GM13976 (cell line): ENCODE data around the gene SMCO4.

ENCODE experiments used
- DNase-seq: peaks from one replicate; pipeline ENCODE4 v3.0.0; 2012; ENCODE audit warnings: low spot score
- in situ Hi-C: fragments of 300-500 bp; cut with MboI; formaldehyde crosslinking; loops from one replicate; pipeline ENCODE4 v1.12.0; 2022; ENCODE audit warnings: low sequenced_read_pairs, mixed read lengths, inconsistent platforms; ENCODE audit not compliant: unreplicated experiment
- TF ChIP-seq, protein P1 (sequence below): IDR thresholded peaks from 2 replicates; pipeline ENCODE4 v1.5.1; 2012; ENCODE audit warnings: borderline replicate concordance, mild to moderate bottlenecking; ENCODE audit not compliant: insufficient read depth; ENCODE audit errors: extremely low read depth, missing control alignments, control extremely low read depth

The SMCO4 gene

GRCh38 chr11:93487032-93487483 is 56.1 kb downstream of the SMCO4 start:
- TF ChIP-seq, protein P1, sequence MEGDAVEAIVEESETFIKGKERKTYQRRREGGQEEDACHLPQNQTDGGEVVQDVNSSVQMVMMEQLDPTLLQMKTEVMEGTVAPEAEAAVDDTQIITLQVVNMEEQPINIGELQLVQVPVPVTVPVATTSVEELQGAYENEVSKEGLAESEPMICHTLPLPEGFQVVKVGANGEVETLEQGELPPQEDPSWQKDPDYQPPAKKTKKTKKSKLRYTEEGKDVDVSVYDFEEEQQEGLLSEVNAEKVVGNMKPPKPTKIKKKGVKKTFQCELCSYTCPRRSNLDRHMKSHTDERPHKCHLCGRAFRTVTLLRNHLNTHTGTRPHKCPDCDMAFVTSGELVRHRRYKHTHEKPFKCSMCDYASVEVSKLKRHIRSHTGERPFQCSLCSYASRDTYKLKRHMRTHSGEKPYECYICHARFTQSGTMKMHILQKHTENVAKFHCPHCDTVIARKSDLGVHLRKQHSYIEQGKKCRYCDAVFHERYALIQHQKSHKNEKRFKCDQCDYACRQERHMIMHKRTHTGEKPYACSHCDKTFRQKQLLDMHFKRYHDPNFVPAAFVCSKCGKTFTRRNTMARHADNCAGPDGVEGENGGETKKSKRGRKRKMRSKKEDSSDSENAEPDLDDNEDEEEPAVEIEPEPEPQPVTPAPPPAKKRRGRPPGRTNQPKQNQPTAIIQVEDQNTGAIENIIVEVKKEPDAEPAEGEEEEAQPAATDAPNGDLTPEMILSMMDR: no peak
- DNase-seq: no peak
- in situ Hi-C loops: no loop called here

- no peak for DNase-seq
- TF ChIP-seq, protein P1: no peak
- in situ Hi-C loops: no loop called here
Observed at GRCh38 chr11:93485983-93486382, 57.2 kb downstream of the SMCO4 start.

- TF ChIP-seq, protein P1: no peak
Observed at GRCh38 chr11:93484716-93485115, 58.5 kb downstream of the SMCO4 start.

DNA sequence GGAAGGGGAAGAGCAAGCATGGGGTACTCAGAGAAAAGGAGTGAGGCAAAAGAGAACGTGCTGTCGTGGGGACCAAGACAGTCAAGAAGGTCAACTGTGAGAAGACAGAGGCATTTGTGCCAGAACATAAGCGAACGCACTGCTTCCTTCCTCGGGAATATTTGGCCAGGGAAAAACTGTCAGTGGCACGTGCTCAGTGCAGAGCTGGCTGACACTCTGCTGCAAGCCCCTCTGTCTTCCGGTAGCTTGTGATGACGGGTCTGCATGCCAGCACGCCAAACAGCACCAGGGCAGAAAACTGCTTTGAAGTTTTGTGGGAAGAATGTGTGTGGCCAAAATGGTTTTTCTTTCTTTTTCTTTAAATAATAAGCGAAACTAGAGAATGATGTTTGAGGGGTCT is 60.6 kb downstream of the SMCO4 start:
- in situ Hi-C loops: no loop called here
- TF ChIP-seq, protein P1: no peak
- no peak for DNase-seq

More at GRCh38 chr11:93484716-93485115, 58.5 kb downstream of the SMCO4 start:
- in situ Hi-C loops: no loop called here
- DNase-seq: no peak

- TF ChIP-seq, protein P1: peak; percentile 16
- DNase-seq: peak; percentile 46
- in situ Hi-C loops: no loop called here
Observed at GRCh38 chr11:93481696-93482095, 61.5 kb downstream of the SMCO4 start.

- TF ChIP-seq, protein P1: no peak
- no peak for DNase-seq
- in situ Hi-C loops: no loop called here
Observed at GRCh38 chr11:93481279-93481678, 61.9 kb downstream of the SMCO4 start.

- in situ Hi-C loops: no loop called here
- TF ChIP-seq, protein P1: no peak
- DNase-seq: no peak
Observed at GRCh38 chr11:93480756-93481155, 62.4 kb downstream of the SMCO4 start.
